Lung (tissue), 12 donors: ENCODE results near the gene LRCH3. TPM values are rescaled to one million over a fixed set of nuclear protein-coding genes. Genes with fewer than 3 reads are reported as not detected.

ENCODE experiments used
- ATAC-seq: fragments of 200-7000 bp; cut with Tn5 transposase; one replicate; pipeline ENCODE4 v1.9.1; 2020; ENCODE audit warnings: moderate number of reproducible peaks; ENCODE audit not compliant: insufficient read depth, low FRiP score
- DNase-seq, 3 donors: peaks; one replicate each; pipeline ENCODE4 v3.0.0-alpha.2; 2013 to 2017
- H3K27ac ChIP-seq, 2 donors: one replicate each; pipeline ENCODE4 v1.5.1; 2013; ENCODE audit warnings: mild to moderate bottlenecking in 2 of 2, moderate library complexity in 2 of 2, control low read depth in 1 of 2, inconsistent platforms in 1 of 2, low read depth in 1 of 2, low read length in 1 of 2
- H3K27me3 ChIP-seq, 3 donors: one replicate each; pipeline ENCODE4 v1.5.1; 2013; ENCODE audit warnings: low read length in 2 of 3; ENCODE audit not compliant: control insufficient read depth in 3 of 3, insufficient read depth in 3 of 3
- H3K36me3 ChIP-seq, 4 donors: one replicate each; pipeline ENCODE4 v1.5.1; 2013; ENCODE audit warnings: low read length in 4 of 4, mild to moderate bottlenecking in 1 of 4, moderate library complexity in 1 of 4; ENCODE audit not compliant: control insufficient read depth in 4 of 4, insufficient read depth in 4 of 4
- H3K4me1 ChIP-seq, 5 donors: one replicate each; pipeline ENCODE4 v1.5.1; 2013; ENCODE audit warnings: low read length in 5 of 5, mild to moderate bottlenecking in 2 of 5, moderate library complexity in 1 of 5; ENCODE audit not compliant: control insufficient read depth in 5 of 5, insufficient read depth in 5 of 5
- H3K4me3 ChIP-seq: one replicate; pipeline ENCODE4 v1.5.1; 2013; ENCODE audit warnings: mild to moderate bottlenecking, control low read depth, moderate library complexity
- H3K9ac ChIP-seq, 2 donors: one replicate each; pipeline ENCODE4 v1.5.1; 2013; ENCODE audit warnings: low read length in 2 of 2, control low read depth in 1 of 2; ENCODE audit not compliant: insufficient read depth in 1 of 2
- H3K9me3 ChIP-seq, 4 donors: one replicate each; pipeline ENCODE4 v1.5.1; 2013; ENCODE audit warnings: low read length in 3 of 4, mild to moderate bottlenecking in 1 of 4, moderate library complexity in 1 of 4; ENCODE audit not compliant: control insufficient read depth in 4 of 4, insufficient read depth in 3 of 4
- WGBS, 2 donors: extraction: QIAGEN DNeasy Blood & Tissue Kit; methylation state at CpG; one replicate each; pipeline ENCODE4 v1.1.7; 2013; 5-methylcytosine and 5-hydroxymethylcytosine counted together
- polyA plus RNA-seq, 2 donors: library from polyadenylated mRNA; stranded (reverse); fragments of 200-250 nt; gene quantifications; one replicate each; pipeline ENCODE4 v1.2.1, GENCODE V29; 2013
- total RNA-seq, 2 donors: library from RNA; depleted of rRNA in 1 of 2; stranded (reverse); fragments of >200 nt in 1 of 2; gene quantifications; one replicate each; pipeline ENCODE4 v1.2.1, GENCODE V29; 2014 to 2021
- TF ChIP-seq, protein P1 (sequence below): IDR thresholded peaks from 2 replicates; pipeline ENCODE4 v1.5.1; 2012; ENCODE audit warnings: mild to moderate bottlenecking; ENCODE audit errors: control extremely low read depth, extremely low read depth
- donor health status: control.
- donor health status: control.
- donor health status: Bipolar disorder and iron deficiency.
- donor health status: healthy.
- donor health status: DM: yes; HTN: yes; CAD: no.

Gene LRCH3
- total and polyA plus RNA-seq, 4 donors, result 7.7 to 228 (median 26.1) TPM

GRCh38 chr3:197746801-197747237, 44.2 kb upstream of the LRCH3 start:
- Histone ChIP-seq H3K27ac (peak overlapping the region in 1 of 2 donors; percentile 61), H3K4me3 (no peak overlapping the region), H3K27me3 (no peaks in the 10 kb centered on the region), H3K36me3 (no peaks in the 10 kb centered on the region), H3K4me1 (peaks cover 0 to 18% (median 1%) of the 10 kb centered on the region in 5 donors), H3K9ac (peak overlapping the region in 1 of 2 donors; percentile 23), H3K9me3 (no peaks in the 10 kb centered on the region)
- TF ChIP-seq, protein P1, sequence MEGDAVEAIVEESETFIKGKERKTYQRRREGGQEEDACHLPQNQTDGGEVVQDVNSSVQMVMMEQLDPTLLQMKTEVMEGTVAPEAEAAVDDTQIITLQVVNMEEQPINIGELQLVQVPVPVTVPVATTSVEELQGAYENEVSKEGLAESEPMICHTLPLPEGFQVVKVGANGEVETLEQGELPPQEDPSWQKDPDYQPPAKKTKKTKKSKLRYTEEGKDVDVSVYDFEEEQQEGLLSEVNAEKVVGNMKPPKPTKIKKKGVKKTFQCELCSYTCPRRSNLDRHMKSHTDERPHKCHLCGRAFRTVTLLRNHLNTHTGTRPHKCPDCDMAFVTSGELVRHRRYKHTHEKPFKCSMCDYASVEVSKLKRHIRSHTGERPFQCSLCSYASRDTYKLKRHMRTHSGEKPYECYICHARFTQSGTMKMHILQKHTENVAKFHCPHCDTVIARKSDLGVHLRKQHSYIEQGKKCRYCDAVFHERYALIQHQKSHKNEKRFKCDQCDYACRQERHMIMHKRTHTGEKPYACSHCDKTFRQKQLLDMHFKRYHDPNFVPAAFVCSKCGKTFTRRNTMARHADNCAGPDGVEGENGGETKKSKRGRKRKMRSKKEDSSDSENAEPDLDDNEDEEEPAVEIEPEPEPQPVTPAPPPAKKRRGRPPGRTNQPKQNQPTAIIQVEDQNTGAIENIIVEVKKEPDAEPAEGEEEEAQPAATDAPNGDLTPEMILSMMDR, result no peak
- ATAC-seq, result no peak
- 61 to 69% methylated on average over 4 of the region's 4 CpGs for WGBS, 2 donors
- DNase-seq, result no peak

DNA sequence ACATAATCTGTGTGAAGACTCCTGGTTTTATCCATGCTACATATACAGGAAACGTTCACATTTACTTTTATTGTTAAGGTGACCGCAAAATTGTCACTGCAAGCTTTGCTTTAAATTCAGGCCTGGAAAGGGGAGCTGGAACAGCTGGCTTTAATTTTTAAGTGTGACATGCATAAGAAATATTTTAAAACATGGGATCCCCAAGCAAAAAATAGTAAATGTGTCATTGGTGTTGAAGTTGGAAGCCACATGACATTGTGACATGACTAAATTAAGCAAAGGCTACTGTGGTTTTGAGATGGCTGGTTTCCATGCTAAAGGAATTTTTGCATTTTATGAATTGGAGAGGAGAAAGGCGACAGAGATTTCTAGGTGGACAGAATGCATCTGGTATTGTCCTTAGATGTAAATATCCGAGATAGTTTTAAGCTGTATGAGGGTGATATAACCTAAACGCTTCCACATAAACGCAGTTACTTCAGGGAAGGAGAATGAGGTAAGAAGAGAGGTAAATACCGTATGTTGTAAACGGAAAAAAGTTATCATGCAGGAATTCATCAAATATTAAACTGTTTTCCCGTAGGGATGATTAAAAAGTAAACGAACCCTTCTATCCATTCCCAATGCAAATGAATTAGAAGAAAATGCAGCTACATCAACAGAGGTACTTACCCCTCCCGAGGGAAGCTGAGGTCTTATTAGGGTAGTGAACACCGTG, 42.3 kb upstream of the LRCH3 start:
- DNase-seq, result peak in 1 of 3 donors; percentile 33
- 27 to 32% methylated on average over 12 of the region's 12 CpGs for WGBS, 2 donors
- Histone ChIP-seq H3K27me3 (no peaks in the 10 kb centered on the region), H3K9me3 (no peaks in the 10 kb centered on the region), H3K9ac (peak overlapping the region; percentile 21 to 93), H3K27ac (peak overlapping the region in 1 of 2 donors; percentile 94), H3K36me3 (no peaks in the 10 kb centered on the region), H3K4me3 (no peak overlapping the region), H3K4me1 (peaks cover 0 to 22% (median 9%) of the 10 kb centered on the region in 5 donors)
- ATAC-seq, result no peak
- TF ChIP-seq, protein P1, result no peak

GRCh38 chr3:197749315-197749600, 41.8 kb upstream of the LRCH3 start:
- Histone ChIP-seq H3K9me3 (no peaks in the 10 kb centered on the region), H3K36me3 (no peaks in the 10 kb centered on the region), H3K9ac (peak overlapping the region; percentile 21 to 93), H3K4me3 (peak overlapping the region; percentile 3), H3K27me3 (no peaks in the 10 kb centered on the region), H3K4me1 (peaks cover 0 to 22% (median 9%) of the 10 kb centered on the region in 5 donors), H3K27ac (peak overlapping the region; percentile 49 to 94)
- TF ChIP-seq, protein P1, result no peak
- 0% methylated on average over 18 of the region's 18 CpGs for WGBS, 2 donors
- DNase-seq (peak in 1 of 3 donors; percentile 74), ATAC-seq (no peak)
